CD8-positive, alpha-beta memory T cell (primary cell): ENCODE measurements around the gene DSC2. TPM values are rescaled to one million over a fixed set of nuclear protein-coding genes. Genes with fewer than 3 reads are reported as not detected.

Source experiments
- CTCF ChIA-PET: fragments of 350-600 bp; sonication (Branson Sonifier 250); formaldehyde crosslinking; loops from one replicate; lab custom pipeline; 2021; ENCODE audit warnings: antibody characterized with exemption; lab: Charles Lee
- POLR2A ChIA-PET: fragments of 350-600 bp; sonication (Branson Sonifier 250); formaldehyde crosslinking; loops from one replicate; lab custom pipeline; 2021; ENCODE audit warnings: antibody characterized with exemption; lab: Charles Lee
- DNase-seq, 5 donors: peaks; one replicate each; pipeline versions ENCODE4 v3.0.0 to v3.0.0-alpha.2; 2020 to 2022; ENCODE audit warnings: mixed read lengths in 1 of 5
- H3K27ac ChIP-seq: one replicate; pipeline ENCODE4 v1.7.0; 2013; ENCODE audit warnings: low read depth, mild to moderate bottlenecking, low read length, moderate library complexity
- H3K27me3 ChIP-seq: 2 replicates; pipeline ENCODE4 v1.7.0; 2013; ENCODE audit warnings: low read length, mild to moderate bottlenecking; ENCODE audit not compliant: insufficient read depth, poor library complexity, severe bottlenecking
- H3K36me3 ChIP-seq: 2 replicates; pipeline ENCODE4 v1.7.0; 2013; ENCODE audit warnings: mild to moderate bottlenecking, low read length, moderate library complexity; ENCODE audit not compliant: insufficient read depth
- H3K4me1 ChIP-seq: 2 replicates; pipeline ENCODE4 v1.7.0; 2013; ENCODE audit warnings: mild to moderate bottlenecking, low read length, moderate library complexity; ENCODE audit not compliant: insufficient read depth
- H3K4me3 ChIP-seq: 2 replicates; pipeline ENCODE4 v1.7.0; 2013; ENCODE audit warnings: mild to moderate bottlenecking, low read length
- H3K9me3 ChIP-seq: 2 replicates; pipeline ENCODE4 v1.7.0; 2013; ENCODE audit warnings: mild to moderate bottlenecking, low read length
- H3K27ac Mint-ChIP-seq, 8 donors: one replicate each; pipeline ENCODE4 v1.8.0; 2020 to 2021; ENCODE audit warnings: mixed read lengths in 8 of 8, mild to moderate bottlenecking in 6 of 8, inconsistent platforms in 3 of 8, moderate library complexity in 3 of 8
- H3K27me3 Mint-ChIP-seq, 2 donors: one replicate each; pipeline ENCODE4 v1.8.0; 2020 to 2021; ENCODE audit warnings: mixed read lengths in 2 of 2, mild to moderate bottlenecking in 1 of 2, moderate library complexity in 1 of 2
- H3K36me3 Mint-ChIP-seq, 3 donors: one replicate each; pipeline ENCODE4 v1.8.0; 2020 to 2021; ENCODE audit warnings: mixed read lengths in 3 of 3, inconsistent platforms in 1 of 3, mild to moderate bottlenecking in 1 of 3
- H3K4me1 Mint-ChIP-seq, 3 donors: one replicate each; pipeline ENCODE4 v1.8.0; 2020 to 2021; ENCODE audit warnings: mixed read lengths in 3 of 3, inconsistent platforms in 1 of 3, mild to moderate bottlenecking in 1 of 3
- H3K4me3 Mint-ChIP-seq, 7 donors: one replicate each; pipeline ENCODE4 v1.8.0; 2020 to 2021; ENCODE audit warnings: mixed read lengths in 7 of 7, mild to moderate bottlenecking in 6 of 7, moderate library complexity in 4 of 7, inconsistent platforms in 2 of 7
- H3K9me3 Mint-ChIP-seq, 5 donors: one replicate each; pipeline ENCODE4 v1.8.0; 2020 to 2022; ENCODE audit warnings: mixed read lengths in 5 of 5, mild to moderate bottlenecking in 3 of 5, moderate library complexity in 2 of 5, inconsistent platforms in 1 of 5
- polyA plus RNA-seq: library from polyadenylated mRNA; unstranded; fragments of 300-500 nt; fragmentation: Illumina TruSeq; gene quantifications from one replicate; pipeline ENCODE4 v1.2.3, GENCODE V29; 2021
- total RNA-seq, 2 experiments: library from RNA; stranded (reverse); gene quantifications; one replicate each; pipeline ENCODE4 v1.2.3, GENCODE V29; 2021

Gene DSC2
- total and polyA plus RNA-seq, 3 experiments from 2014 or later, result not detected

DNA sequence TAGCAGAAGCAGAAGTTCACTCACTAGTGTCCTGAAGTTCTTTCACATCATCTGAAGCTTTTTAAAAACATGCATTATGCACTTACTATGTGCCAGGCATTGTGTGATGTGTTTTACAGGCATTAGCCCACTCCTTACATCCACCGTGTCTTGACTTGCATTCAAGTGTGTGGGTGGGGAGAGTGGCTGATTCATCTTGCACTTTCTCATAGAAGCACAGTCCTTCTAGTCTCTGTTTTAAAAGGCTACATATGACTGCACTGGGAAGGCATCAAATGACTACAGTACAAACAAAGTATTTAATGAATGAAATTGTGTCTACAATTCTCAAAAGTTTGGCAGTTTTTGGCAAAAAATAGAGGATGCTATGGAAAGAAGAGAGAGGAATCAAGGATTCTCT, 38.1 kb downstream of the DSC2 start:
- Mint-ChIP-seq H3K4me1 (no peaks in the 10 kb centered on the region), H3K27ac (no peak overlapping the region), H3K4me3 (no peak overlapping the region), H3K9me3 (peaks cover 5 to 16% (median 8%) of the 10 kb centered on the region in 5 donors), H3K27me3 (no peaks in the 10 kb centered on the region), H3K36me3 (no peaks in the 10 kb centered on the region)
- Histone ChIP-seq H3K27me3 (no peaks in the 10 kb centered on the region), H3K27ac (no peak overlapping the region), H3K4me1 (no peaks in the 10 kb centered on the region), H3K9me3 (no peaks in the 10 kb centered on the region), H3K36me3 (no peaks in the 10 kb centered on the region), H3K4me3 (no peak overlapping the region)
- CTCF ChIA-PET, result no interaction called here
- POLR2A ChIA-PET, result no interaction called here
- DNase-seq, result no peak

DNA sequence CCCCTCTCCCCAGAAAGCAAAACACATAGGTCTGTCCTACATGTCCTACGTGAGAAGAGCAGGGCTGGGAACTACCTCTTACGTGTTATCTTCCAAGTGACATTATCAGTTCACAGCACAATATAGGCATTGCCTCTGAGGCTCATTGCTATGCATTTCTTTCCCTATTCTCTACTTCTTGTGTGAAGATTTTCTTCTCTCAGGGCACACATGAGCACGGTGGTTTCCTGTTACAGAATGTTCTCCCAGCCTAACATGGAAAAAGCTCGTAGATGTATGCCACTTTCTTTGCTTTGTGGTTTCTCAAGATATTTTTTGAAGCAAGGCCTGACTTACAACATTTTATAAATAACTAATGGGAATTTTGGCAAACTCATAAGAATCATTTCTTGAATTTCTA, 40.3 kb downstream of the DSC2 start:
- Mint-ChIP-seq H3K27me3 (no peaks in the 10 kb centered on the region), H3K4me1 (no peaks in the 10 kb centered on the region), H3K9me3 (peaks cover 5 to 14% (median 8%) of the 10 kb centered on the region in 5 donors), H3K36me3 (no peaks in the 10 kb centered on the region), H3K4me3 (no peak overlapping the region), H3K27ac (no peak overlapping the region)
- H3K9me3 ChIP-seq, result no peaks in the 10 kb centered on the region
- no peak for DNase-seq
- CTCF ChIA-PET, result no interaction called here
- H3K27me3 ChIP-seq, result no peaks in the 10 kb centered on the region
- no peak overlapping the region for H3K27ac ChIP-seq
- H3K36me3 ChIP-seq, result no peaks in the 10 kb centered on the region
- H3K4me3 ChIP-seq, result no peak overlapping the region
- POLR2A ChIA-PET, result no interaction called here
- H3K4me1 ChIP-seq, result no peaks in the 10 kb centered on the region

GRCh38 chr18:31058897-31059296, 43.3 kb downstream of the DSC2 start:
- no peak overlapping the region for H3K27ac ChIP-seq
- Mint-ChIP-seq H3K36me3 (no peaks in the 10 kb centered on the region), H3K27me3 (no peaks in the 10 kb centered on the region), H3K4me1 (no peaks in the 10 kb centered on the region), H3K4me3 (no peak overlapping the region), H3K27ac (no peak overlapping the region), H3K9me3 (peaks cover 2 to 11% (median 8%) of the 10 kb centered on the region in 5 donors)
- H3K4me3 ChIP-seq, result no peak overlapping the region
- POLR2A ChIA-PET, result no interaction called here
- H3K36me3 ChIP-seq, result no peaks in the 10 kb centered on the region
- CTCF ChIA-PET, result no interaction called here
- H3K27me3 ChIP-seq, result no peaks in the 10 kb centered on the region
- H3K4me1 ChIP-seq, result no peaks in the 10 kb centered on the region
- no peaks in the 10 kb centered on the region for H3K9me3 ChIP-seq
- DNase-seq, result no peak

DNA sequence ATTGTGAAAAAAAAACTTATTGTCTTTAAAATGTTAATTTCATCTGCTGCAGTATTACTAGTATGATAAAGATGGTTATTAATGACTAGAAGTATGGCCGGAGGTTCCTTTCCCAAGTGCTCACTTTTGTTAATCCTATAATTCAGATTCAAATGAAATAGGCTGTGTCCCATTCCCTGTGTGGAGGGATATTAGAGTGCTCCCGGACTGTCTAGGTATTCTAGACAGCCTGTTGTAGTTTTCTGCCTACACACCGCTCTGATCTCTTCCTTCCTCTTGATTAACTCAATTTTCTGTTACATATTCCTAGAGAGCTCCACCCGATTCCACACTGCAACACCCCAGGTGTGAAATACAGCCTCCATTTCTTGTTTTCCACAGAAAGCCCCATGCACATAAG, 44.3 kb downstream of the DSC2 start:
- Mint-ChIP-seq H3K36me3 (no peaks in the 10 kb centered on the region), H3K9me3 (peaks cover 0 to 12% (median 9%) of the 10 kb centered on the region in 5 donors), H3K27ac (peak overlapping the region in 1 of 8 donors; percentile 30), H3K4me3 (no peak overlapping the region), H3K27me3 (no peaks in the 10 kb centered on the region), H3K4me1 (no peaks in the 10 kb centered on the region)
- Histone ChIP-seq H3K27me3 (no peaks in the 10 kb centered on the region), H3K4me3 (no peak overlapping the region), H3K4me1 (no peaks in the 10 kb centered on the region), H3K9me3 (no peaks in the 10 kb centered on the region), H3K27ac (no peak overlapping the region), H3K36me3 (no peaks in the 10 kb centered on the region)
- DNase-seq, result no peak
- POLR2A ChIA-PET, result no interaction called here
- CTCF ChIA-PET, result no interaction called here

GRCh38 chr18:31057051-31057450, 45.2 kb downstream of the DSC2 start:
- Mint-ChIP-seq H3K4me1 (no peaks in the 10 kb centered on the region), H3K27me3 (no peaks in the 10 kb centered on the region), H3K27ac (no peak overlapping the region), H3K9me3 (peaks cover 1 to 17% (median 13%) of the 10 kb centered on the region in 5 donors), H3K36me3 (no peaks in the 10 kb centered on the region), H3K4me3 (no peak overlapping the region)
- H3K4me1 ChIP-seq, result no peaks in the 10 kb centered on the region
- H3K36me3 ChIP-seq, result no peaks in the 10 kb centered on the region
- ChIA-PET POLR2A (no interaction called here), CTCF (no interaction called here)
- no peaks in the 10 kb centered on the region for H3K9me3 ChIP-seq
- no peak for DNase-seq
- no peak overlapping the region for H3K27ac ChIP-seq
- no peak overlapping the region for H3K4me3 ChIP-seq
- no peaks in the 10 kb centered on the region for H3K27me3 ChIP-seq

GRCh38 chr18:31056296-31056695, 45.9 kb downstream of the DSC2 start:
- no peak for DNase-seq
- H3K27me3 Mint-ChIP-seq, result no peaks in the 10 kb centered on the region

DNA sequence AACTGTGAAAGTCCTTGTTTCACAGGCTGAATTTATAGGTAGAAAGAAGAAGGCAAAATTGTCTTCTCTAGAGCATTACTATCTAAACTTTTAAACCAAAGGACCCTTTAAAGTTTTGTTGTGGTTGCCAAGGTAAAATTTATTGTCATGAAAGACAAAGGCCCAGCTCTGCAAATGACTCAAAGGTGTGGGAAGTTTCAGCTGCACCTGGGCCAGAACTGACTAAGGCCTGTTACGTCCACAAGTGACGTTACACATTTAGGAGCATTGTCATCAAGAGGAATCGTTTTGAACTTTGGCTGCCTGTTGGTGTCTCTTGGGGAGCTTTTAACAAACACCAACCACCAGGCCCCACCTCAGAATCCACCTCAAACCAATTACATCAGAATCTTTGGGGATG, 51.6 kb downstream of the DSC2 start:
- Mint-ChIP-seq H3K27ac (no peak overlapping the region), H3K36me3 (no peaks in the 10 kb centered on the region), H3K4me3 (no peak overlapping the region), H3K4me1 (no peaks in the 10 kb centered on the region), H3K27me3 (peaks cover 0 to 1% of the 10 kb centered on the region in 2 donors), H3K9me3 (peaks cover 9 to 26% (median 23%) of the 10 kb centered on the region in 5 donors)
- H3K27ac ChIP-seq, result no peak overlapping the region
- no peaks in the 10 kb centered on the region for H3K27me3 ChIP-seq
- H3K36me3 ChIP-seq, result no peaks in the 10 kb centered on the region
- no peaks in the 10 kb centered on the region for H3K9me3 ChIP-seq
- POLR2A ChIA-PET, result no interaction called here
- no peak overlapping the region for H3K4me3 ChIP-seq
- CTCF ChIA-PET, result no interaction called here
- no peak for DNase-seq
- no peaks in the 10 kb centered on the region for H3K4me1 ChIP-seq

More at GRCh38 chr18:31056296-31056695, 45.9 kb downstream of the DSC2 start:
- POLR2A ChIA-PET, result no interaction called here
- CTCF ChIA-PET, result no interaction called here
- H3K36me3 Mint-ChIP-seq, result no peaks in the 10 kb centered on the region
- Histone ChIP-seq H3K4me3 (no peak overlapping the region), H3K27me3 (no peaks in the 10 kb centered on the region), H3K27ac (no peak overlapping the region), H3K4me1 (no peaks in the 10 kb centered on the region), H3K9me3 (no peaks in the 10 kb centered on the region), H3K36me3 (no peaks in the 10 kb centered on the region)
- no peak overlapping the region for H3K4me3 Mint-ChIP-seq
- H3K27ac Mint-ChIP-seq, result no peak overlapping the region
- peaks cover 3 to 19% (median 17%) of the 10 kb centered on the region in 5 donors for H3K9me3 Mint-ChIP-seq
- no peaks in the 10 kb centered on the region for H3K4me1 Mint-ChIP-seq

GRCh38 chr18:31049189-31049588, 53.0 kb downstream of the DSC2 start:
- H3K36me3 ChIP-seq, result no peaks in the 10 kb centered on the region
- no peaks in the 10 kb centered on the region for H3K9me3 ChIP-seq
- H3K9me3 Mint-ChIP-seq, result peaks cover 9 to 28% (median 18%) of the 10 kb centered on the region in 5 donors
- no peak overlapping the region for H3K4me3 ChIP-seq
- no peaks in the 10 kb centered on the region for H3K4me1 Mint-ChIP-seq
- H3K4me1 ChIP-seq, result no peaks in the 10 kb centered on the region
- H3K36me3 Mint-ChIP-seq, result no peaks in the 10 kb centered on the region
- peaks cover 0 to 4% of the 10 kb centered on the region in 2 donors for H3K27me3 Mint-ChIP-seq
- H3K27me3 ChIP-seq, result no peaks in the 10 kb centered on the region
- H3K27ac ChIP-seq, result no peak overlapping the region
- no peak for DNase-seq
- H3K27ac Mint-ChIP-seq, result no peak overlapping the region
- ChIA-PET POLR2A (no interaction called here), CTCF (no interaction called here)
- no peak overlapping the region for H3K4me3 Mint-ChIP-seq

GRCh38 chr18:31048216-31048615, 54.0 kb downstream of the DSC2 start:
- Histone ChIP-seq H3K9me3 (no peaks in the 10 kb centered on the region), H3K4me3 (no peak overlapping the region), H3K4me1 (no peaks in the 10 kb centered on the region), H3K36me3 (no peaks in the 10 kb centered on the region), H3K27ac (no peak overlapping the region), H3K27me3 (no peaks in the 10 kb centered on the region)
- peaks cover 3 to 4% of the 10 kb centered on the region in 2 donors for H3K27me3 Mint-ChIP-seq
- H3K36me3 Mint-ChIP-seq, result no peaks in the 10 kb centered on the region
- DNase-seq, result no peak
- H3K4me3 Mint-ChIP-seq, result no peak overlapping the region
- POLR2A ChIA-PET, result no interaction called here
- no peak overlapping the region for H3K27ac Mint-ChIP-seq
- peaks cover 13 to 32% (median 24%) of the 10 kb centered on the region in 5 donors for H3K9me3 Mint-ChIP-seq
- CTCF ChIA-PET, result no interaction called here
- no peaks in the 10 kb centered on the region for H3K4me1 Mint-ChIP-seq
